ENCODE data around the gene ZFAND3.

The ZFAND3 gene

GRCh38 chr6:37835923-37836322, 16.4 kb downstream of the ZFAND3 start:
- peak overlapping the region; percentile 24 for H3K27ac Mint-ChIP-seq

DNA sequence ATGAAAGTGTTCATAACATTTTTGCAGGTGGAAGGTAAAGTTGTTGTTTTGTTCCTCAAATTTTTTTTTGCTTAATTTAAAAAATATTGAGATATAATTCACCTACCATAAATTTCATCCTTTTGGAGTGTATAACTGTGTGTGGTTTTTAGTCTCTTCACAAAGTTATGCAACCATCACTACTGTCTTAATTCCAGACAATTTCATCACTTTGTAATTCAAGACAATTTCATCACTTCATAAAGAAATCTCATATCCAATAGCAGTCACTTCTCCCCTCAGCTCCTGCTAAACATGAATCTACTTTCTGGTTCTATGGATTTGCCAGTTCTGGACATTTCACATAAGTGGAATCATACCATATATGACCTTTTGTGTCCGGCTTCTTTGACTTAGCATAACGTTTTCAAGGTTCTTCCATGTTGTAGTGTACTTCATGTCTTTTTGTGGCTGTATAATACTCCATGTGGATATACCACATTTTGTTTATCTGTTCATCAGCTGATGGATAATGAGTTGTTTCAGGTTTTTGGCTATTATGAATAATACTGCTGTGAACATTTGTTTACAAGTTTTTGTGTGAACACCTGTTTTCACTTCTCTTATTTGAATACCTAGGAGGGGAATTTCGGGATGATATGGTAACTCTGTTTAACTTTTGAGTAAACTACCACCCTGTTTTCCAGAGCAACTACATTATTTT, 18.8 kb downstream of the ZFAND3 start:
- peaks cover 5% of the 10 kb centered on the region for H3K9me3 Mint-ChIP-seq (ENCODE audit: low read depth)
- peaks cover 46% of the 10 kb centered on the region for H3K4me1 Mint-ChIP-seq (ENCODE audit: low read depth)
- H3K36me3 Mint-ChIP-seq: peaks cover 14% of the 10 kb centered on the region
- no peak overlapping the region for H3K27ac Mint-ChIP-seq
- no peak overlapping the region for H3K4me3 Mint-ChIP-seq
- H3K27me3 Mint-ChIP-seq: no peaks in the 10 kb centered on the region

More at GRCh38 chr6:37835923-37836322, 16.4 kb downstream of the ZFAND3 start:
- Mint-ChIP-seq H3K9me3 (ENCODE audit: low read depth) (peaks cover 5% of the 10 kb centered on the region), H3K4me1 (ENCODE audit: low read depth) (peaks cover 50% of the 10 kb centered on the region), H3K36me3 (peaks cover 22% of the 10 kb centered on the region), H3K27me3 (no peaks in the 10 kb centered on the region), H3K4me3 (no peak overlapping the region)

DNA sequence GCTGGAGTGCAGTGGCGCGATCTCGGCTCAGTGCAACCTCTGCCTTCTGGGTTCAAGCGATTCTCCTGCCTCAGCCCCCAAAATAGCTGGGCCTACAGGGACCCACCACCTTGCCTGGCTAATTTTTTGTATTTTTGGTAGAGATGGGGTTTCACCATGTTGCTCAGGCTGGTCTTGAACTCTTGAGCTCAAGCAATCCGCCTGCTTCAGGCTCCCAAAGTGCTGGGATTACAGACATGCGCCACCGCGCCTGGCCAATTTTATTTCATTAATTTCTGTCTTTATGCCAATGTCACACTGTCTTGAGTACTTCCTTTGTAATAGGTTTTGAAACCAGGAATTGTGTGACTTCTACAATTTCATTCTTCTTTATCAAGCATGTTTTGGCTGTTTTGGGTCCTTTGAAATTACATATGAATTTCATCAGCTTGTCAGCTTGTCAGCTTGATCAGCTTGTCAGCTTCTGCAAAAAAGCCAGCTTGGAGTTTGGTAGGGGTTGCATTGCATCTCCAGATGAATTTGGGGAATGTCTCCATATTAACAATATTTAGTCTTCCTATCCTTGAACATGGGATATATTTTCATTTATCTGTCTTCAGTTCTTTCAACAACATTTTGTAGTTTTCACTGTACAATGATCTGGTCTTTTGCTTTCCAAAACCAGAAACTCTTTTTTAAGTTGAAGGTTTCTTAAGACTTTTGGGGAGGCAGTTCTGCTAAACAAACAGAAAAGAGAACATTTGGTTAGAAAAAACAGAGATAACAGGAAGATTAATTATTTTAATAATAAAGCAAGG, 20.8 kb downstream of the ZFAND3 start:
- Mint-ChIP-seq H3K4me1 (ENCODE audit: low read depth) (peaks cover 59% of the 10 kb centered on the region), H3K4me3 (no peak overlapping the region), H3K27me3 (no peaks in the 10 kb centered on the region), H3K9me3 (ENCODE audit: low read depth) (no peaks in the 10 kb centered on the region), H3K36me3 (peaks cover 10% of the 10 kb centered on the region), H3K27ac (peak overlapping the region; percentile 18)

- peak overlapping the region; percentile 30 for H3K27ac Mint-ChIP-seq
- no peaks in the 10 kb centered on the region for H3K27me3 Mint-ChIP-seq
- H3K4me3 Mint-ChIP-seq: no peak overlapping the region
- H3K36me3 Mint-ChIP-seq: peaks cover 10% of the 10 kb centered on the region
- H3K4me1 Mint-ChIP-seq (ENCODE audit: low read depth): peaks cover 60% of the 10 kb centered on the region
- no peaks in the 10 kb centered on the region for H3K9me3 Mint-ChIP-seq (ENCODE audit: low read depth)
Measured at GRCh38 chr6:37840940-37841300, 21.4 kb downstream of the ZFAND3 start.

DNA sequence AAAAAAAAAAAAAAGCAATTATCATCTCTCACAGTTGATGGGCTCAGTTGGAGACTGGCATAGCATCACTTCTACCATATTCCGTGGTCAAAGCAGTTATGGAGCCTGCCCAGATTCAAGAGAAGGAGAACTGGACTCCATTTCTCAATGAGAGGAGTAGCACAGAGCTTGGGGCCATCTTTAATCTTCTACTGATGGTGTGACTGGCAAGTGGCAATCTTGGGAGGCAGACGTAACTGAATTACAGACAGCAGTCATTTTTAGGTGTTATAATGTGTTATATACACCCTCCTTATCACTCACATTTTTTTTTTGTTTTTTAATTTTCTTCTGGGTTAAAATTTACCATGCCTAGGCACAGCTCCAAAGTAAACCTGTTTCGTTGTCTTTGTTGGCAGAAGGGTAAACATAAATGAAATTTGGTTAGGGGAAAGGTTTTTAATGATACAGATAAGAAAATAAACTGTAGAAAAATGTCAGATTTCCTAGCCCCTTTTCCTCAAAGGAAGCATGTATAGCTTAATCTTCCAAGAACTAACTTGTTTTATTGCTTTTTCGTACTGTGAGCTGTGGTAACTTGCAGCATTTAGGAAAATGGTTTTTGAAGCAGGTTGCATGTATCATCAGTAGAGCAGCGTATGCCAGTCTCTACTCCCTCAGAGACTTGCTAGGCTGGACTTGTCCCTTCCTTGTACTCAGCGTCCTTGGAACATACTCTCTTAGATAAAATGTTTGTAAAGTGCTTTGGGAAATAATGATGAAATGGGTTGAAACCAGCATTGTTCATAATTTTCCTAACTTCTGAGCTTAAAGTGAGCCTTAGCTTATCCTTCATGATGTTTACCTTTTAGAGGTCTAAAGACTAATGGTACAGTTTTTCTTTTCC, 25.7 kb downstream of the ZFAND3 start:
- H3K27me3 Mint-ChIP-seq: no peaks in the 10 kb centered on the region
- no peak overlapping the region for H3K4me3 Mint-ChIP-seq
- H3K36me3 Mint-ChIP-seq: no peaks in the 10 kb centered on the region
- H3K4me1 Mint-ChIP-seq (ENCODE audit: low read depth): peaks cover 69% of the 10 kb centered on the region
- H3K9me3 Mint-ChIP-seq (ENCODE audit: low read depth): no peaks in the 10 kb centered on the region
- peak overlapping the region; percentile 34 for H3K27ac Mint-ChIP-seq

GRCh38 chr6:37845930-37846329, 26.4 kb downstream of the ZFAND3 start:
- Mint-ChIP-seq H3K27ac (peak overlapping the region; percentile 30), H3K27me3 (no peaks in the 10 kb centered on the region), H3K4me1 (ENCODE audit: low read depth) (peaks cover 69% of the 10 kb centered on the region)

DNA sequence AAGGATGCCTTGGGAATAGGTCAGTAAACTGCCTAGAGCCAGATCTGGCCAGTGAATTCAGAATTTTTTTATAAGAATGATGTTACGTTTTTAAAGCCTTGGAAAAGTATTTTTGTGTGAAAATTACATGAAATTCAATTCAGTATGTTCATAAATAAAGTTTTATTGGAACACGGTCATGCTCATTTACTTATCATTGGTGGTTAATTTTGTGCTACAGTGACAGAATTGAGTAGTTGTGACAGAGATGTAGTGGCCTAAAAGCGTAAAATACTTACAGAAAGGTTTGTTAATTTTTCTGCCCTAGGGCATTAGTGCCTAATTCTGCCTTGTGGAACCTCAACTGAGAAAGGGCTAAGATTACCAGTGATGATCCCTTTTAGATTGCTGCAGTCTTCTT, 28.2 kb downstream of the ZFAND3 start:
- Mint-ChIP-seq H3K27ac (no peak overlapping the region), H3K4me3 (no peak overlapping the region), H3K4me1 (ENCODE audit: low read depth) (peaks cover 71% of the 10 kb centered on the region), H3K27me3 (no peaks in the 10 kb centered on the region), H3K36me3 (peaks cover 2% of the 10 kb centered on the region), H3K9me3 (ENCODE audit: low read depth) (no peaks in the 10 kb centered on the region)

More at GRCh38 chr6:37845930-37846329, 26.4 kb downstream of the ZFAND3 start:
- no peaks in the 10 kb centered on the region for H3K36me3 Mint-ChIP-seq
- H3K4me3 Mint-ChIP-seq: no peak overlapping the region
- no peaks in the 10 kb centered on the region for H3K9me3 Mint-ChIP-seq (ENCODE audit: low read depth)

DNA sequence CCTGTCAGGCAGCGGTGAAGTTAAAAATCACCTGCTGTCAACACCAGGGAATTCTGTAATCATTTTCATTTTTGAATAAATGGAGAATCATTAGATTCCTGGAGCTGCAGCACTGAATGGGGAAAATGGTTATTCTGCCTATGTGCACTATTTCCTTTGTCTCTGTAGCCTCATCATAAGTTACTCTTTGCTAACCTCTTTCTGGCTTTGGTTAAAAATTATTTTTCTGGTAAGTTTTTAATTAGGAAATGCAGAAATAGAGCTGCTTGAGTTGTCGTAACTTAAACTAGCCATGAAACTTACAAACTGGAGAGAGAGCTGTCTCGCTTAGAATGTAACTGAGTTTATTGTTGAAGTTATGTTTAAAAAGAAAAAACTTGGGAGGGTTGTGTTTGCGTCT, 28.8 kb downstream of the ZFAND3 start:
- Mint-ChIP-seq H3K27me3 (no peaks in the 10 kb centered on the region), H3K36me3 (peaks cover 4% of the 10 kb centered on the region), H3K27ac (peak overlapping the region; percentile 6), H3K4me1 (ENCODE audit: low read depth) (peaks cover 72% of the 10 kb centered on the region), H3K4me3 (no peak overlapping the region), H3K9me3 (ENCODE audit: low read depth) (no peaks in the 10 kb centered on the region)

DNA sequence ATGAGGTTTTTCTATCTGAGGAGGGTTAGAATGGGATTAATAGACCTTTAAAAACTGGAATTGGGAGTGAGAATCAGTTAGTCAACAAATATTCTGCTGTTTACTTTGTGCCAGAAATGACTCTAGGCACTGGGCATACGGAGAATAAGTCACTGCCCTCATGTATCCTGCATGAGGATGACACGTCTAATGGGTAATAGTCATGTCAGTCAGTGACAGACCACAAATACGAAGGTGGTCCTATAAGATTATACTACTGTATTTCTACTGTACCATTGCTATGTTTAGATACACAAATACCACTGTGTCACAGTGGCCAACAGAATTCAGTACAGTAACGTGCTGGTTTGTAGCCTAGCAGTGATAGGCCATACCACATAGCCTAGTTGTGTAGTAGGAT, 30.7 kb downstream of the ZFAND3 start:
- no peak overlapping the region for H3K4me3 Mint-ChIP-seq
- peak overlapping the region; percentile 18 for H3K27ac Mint-ChIP-seq
- peaks cover 66% of the 10 kb centered on the region for H3K4me1 Mint-ChIP-seq (ENCODE audit: low read depth)
- H3K27me3 Mint-ChIP-seq: no peaks in the 10 kb centered on the region
- H3K36me3 Mint-ChIP-seq: peaks cover 4% of the 10 kb centered on the region
- no peaks in the 10 kb centered on the region for H3K9me3 Mint-ChIP-seq (ENCODE audit: low read depth)

DNA sequence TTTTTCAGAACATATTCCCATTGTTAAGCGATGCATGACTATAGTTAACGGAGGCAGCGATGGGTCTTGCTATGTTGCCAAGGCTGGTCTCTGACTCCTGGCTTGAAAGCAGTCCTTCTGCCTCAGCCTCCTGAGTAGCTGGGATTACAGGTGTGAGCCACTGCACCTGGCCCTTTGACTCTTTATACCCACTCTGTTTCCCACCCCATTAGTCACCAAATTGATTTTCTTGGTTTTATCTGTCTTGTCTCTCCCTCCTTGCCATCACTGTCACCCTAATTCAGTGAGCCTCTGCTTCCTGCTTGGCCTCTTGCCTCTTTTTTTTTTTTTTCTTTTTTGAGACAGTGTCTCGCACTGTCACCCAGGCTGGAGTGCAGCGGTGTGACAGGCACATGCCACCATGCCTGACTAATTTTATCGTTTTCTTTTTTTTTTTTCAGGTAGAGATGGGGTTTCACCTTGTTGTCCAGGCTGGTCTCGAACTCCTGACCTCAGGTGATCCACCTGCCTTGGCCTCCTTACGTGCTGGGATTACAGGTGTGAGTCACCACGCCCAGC, 31.3 kb downstream of the ZFAND3 start:
- H3K4me3 Mint-ChIP-seq: no peak overlapping the region
- peak overlapping the region; percentile 28 for H3K27ac Mint-ChIP-seq
- no peaks in the 10 kb centered on the region for H3K27me3 Mint-ChIP-seq
- peaks cover 7% of the 10 kb centered on the region for H3K36me3 Mint-ChIP-seq
- peaks cover 67% of the 10 kb centered on the region for H3K4me1 Mint-ChIP-seq (ENCODE audit: low read depth)
- no peaks in the 10 kb centered on the region for H3K9me3 Mint-ChIP-seq (ENCODE audit: low read depth)

- Mint-ChIP-seq H3K4me3 (no peak overlapping the region), H3K27me3 (no peaks in the 10 kb centered on the region), H3K27ac (peak overlapping the region; percentile 36), H3K36me3 (peaks cover 9% of the 10 kb centered on the region), H3K9me3 (ENCODE audit: low read depth) (no peaks in the 10 kb centered on the region), H3K4me1 (ENCODE audit: low read depth) (peaks cover 69% of the 10 kb centered on the region)
Measured at GRCh38 chr6:37851997-37852524, 32.5 kb downstream of the ZFAND3 start.

DNA sequence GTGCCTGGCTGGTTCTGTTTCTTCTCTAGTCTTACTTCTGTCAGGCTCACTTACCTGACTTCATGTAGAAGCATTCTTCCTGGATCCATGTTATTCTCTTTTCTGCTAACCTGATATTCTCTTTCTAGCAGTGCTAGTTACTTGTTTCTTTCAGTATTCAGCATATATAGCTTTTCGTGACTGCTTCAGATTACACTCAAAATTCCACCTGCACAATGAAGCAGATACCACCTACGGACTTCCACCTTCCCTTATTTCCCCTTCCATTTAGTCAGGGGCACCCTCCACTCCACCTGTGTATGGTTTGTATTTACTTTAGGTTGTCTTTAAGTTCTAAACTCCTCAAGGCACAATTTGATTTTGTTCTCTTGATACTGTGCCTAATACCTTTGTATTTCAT, 36.8 kb downstream of the ZFAND3 start:
- Mint-ChIP-seq H3K36me3 (peaks cover 8% of the 10 kb centered on the region), H3K4me3 (no peak overlapping the region), H3K4me1 (ENCODE audit: low read depth) (peaks cover 65% of the 10 kb centered on the region), H3K9me3 (ENCODE audit: low read depth) (no peaks in the 10 kb centered on the region), H3K27ac (peak overlapping the region; percentile 18), H3K27me3 (no peaks in the 10 kb centered on the region)

GRCh38 chr6:37858363-37858762, 38.8 kb downstream of the ZFAND3 start:
- Mint-ChIP-seq H3K4me1 (ENCODE audit: low read depth) (peaks cover 60% of the 10 kb centered on the region), H3K4me3 (peak overlapping the region; percentile 1), H3K27me3 (no peaks in the 10 kb centered on the region), H3K27ac (peak overlapping the region; percentile 18), H3K9me3 (ENCODE audit: low read depth) (no peaks in the 10 kb centered on the region), H3K36me3 (peaks cover 5% of the 10 kb centered on the region)

DNA sequence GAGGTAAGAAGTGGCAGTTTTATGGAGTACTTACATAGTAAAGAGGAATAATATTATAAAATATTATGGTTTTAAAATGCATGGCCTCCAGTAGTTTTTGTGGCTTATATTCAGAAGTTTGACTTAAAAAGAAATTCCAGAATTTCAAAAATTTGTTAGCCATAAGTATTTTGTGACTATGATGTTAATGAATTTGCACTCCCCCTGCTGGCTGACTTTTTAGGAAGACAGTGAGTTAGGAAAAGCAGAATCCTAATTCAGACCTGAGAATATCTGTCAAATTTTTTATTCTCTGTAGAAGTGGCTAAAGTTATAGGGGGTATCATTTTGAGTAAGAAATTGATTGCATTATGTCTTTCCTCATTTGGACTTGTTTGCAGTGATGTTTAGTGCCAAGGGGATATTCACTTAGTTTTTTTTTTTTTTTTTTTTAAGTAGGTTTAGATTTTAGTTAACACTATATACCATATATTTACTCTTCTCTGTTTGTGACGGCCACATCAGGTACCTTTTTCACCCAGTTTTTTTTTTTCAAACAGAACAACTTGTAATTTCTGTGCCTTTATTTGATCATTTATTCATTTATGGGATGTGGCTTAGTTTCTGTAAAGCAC, 40.8 kb downstream of the ZFAND3 start:
- Mint-ChIP-seq H3K27me3 (no peaks in the 10 kb centered on the region), H3K27ac (no peak overlapping the region), H3K4me3 (no peak overlapping the region), H3K4me1 (ENCODE audit: low read depth) (peaks cover 68% of the 10 kb centered on the region), H3K36me3 (peaks cover 7% of the 10 kb centered on the region), H3K9me3 (ENCODE audit: low read depth) (no peaks in the 10 kb centered on the region)

All from activated naive CD8-positive, alpha-beta T cell (primary cell).